Heart right ventricle (tissue), 16 donors: ENCODE measurements around the gene SMCO4. TPM values are rescaled to one million over a fixed set of nuclear protein-coding genes. Genes with fewer than 3 reads are reported as not detected.
A peak's percentile ranks its signal among the peaks of the same experiment; 100 is the strongest.

Experiments
- ATAC-seq, 8 donors: fragments of 200-7000 bp; cut with Tn5 transposase; one replicate each; pipeline ENCODE4 v1.9.1; 2020; ENCODE audit warnings: mild to moderate bottlenecking in 8 of 8, moderate library complexity in 8 of 8, moderate number of reproducible peaks in 1 of 8
- DNase-seq, 2 donors: peaks; one replicate each; pipeline ENCODE4 v3.0.0-alpha.2; 2020
- H3K27ac ChIP-seq, 10 donors: fragments of 200-600 bp; sonication (generic) in 2 of 10; one replicate each; pipeline versions ENCODE4 v1.5.0 to v1.8.0; 2020 to 2022; ENCODE audit warnings: mild to moderate bottlenecking in 3 of 10
- H3K27me3 ChIP-seq, 7 donors: fragments of 200-600 bp; one replicate each; pipeline ENCODE4 v1.8.0; 2021 to 2022; ENCODE audit warnings: mild to moderate bottlenecking in 2 of 7
- H3K36me3 ChIP-seq, 9 donors: fragments of 200-600 bp; sonication (generic) in 1 of 9; one replicate each; pipeline versions ENCODE4 v1.5.0 to v1.8.0; 2020 to 2022; ENCODE audit warnings: mild to moderate bottlenecking in 2 of 9
- H3K4me1 ChIP-seq, 9 donors: fragments of 200-600 bp; sonication (generic) in 1 of 9; one replicate each; pipeline versions ENCODE4 v1.5.0 to v1.8.0; 2020 to 2022; ENCODE audit warnings: mild to moderate bottlenecking in 4 of 9
- H3K4me3 ChIP-seq, 10 donors: fragments of 200-600 bp; sonication (generic) in 2 of 10; one replicate each; pipeline versions ENCODE4 v1.5.0 to v1.8.0; 2020 to 2022; ENCODE audit warnings: mild to moderate bottlenecking in 7 of 10, moderate library complexity in 2 of 10
- H3K9me3 ChIP-seq, 11 donors: fragments of 200-600 bp in 10 of 11; sonication (generic) in 2 of 11; one replicate each; pipeline versions ENCODE4 v1.5.0 to v1.8.0; 2013 to 2022; ENCODE audit warnings: mild to moderate bottlenecking in 2 of 11, control low read depth in 1 of 11, moderate library complexity in 1 of 11
- WGBS, 2 donors: extraction: QIAGEN DNeasy Blood & Tissue Kit; methylation state at CpG; one replicate each; pipeline ENCODE4 v1.1.7; 2013; ENCODE audit warnings: inconsistent platforms in 1 of 2; 5-methylcytosine and 5-hydroxymethylcytosine counted together
- intact Hi-C, 10 donors: fragments of 100-400 bp; cut with DNase I; formaldehyde crosslinking; loops; one replicate each; pipeline versions ENCODE4 v1.11.1 to v1.14.2; 2022
- polyA plus RNA-seq, 2 donors: library from polyadenylated mRNA; stranded (reverse); fragments of 200-250 nt; gene quantifications; one replicate each; pipeline ENCODE4 v1.2.3, GENCODE V29; 2013
- total RNA-seq, 10 donors: library from RNA; stranded (reverse); fragmentation: NEBNext Ultra II Directional in 3 of 10; extraction: Animal tissue kit (Norgen Biotek cat#: 25700) in 3 of 10; gene quantifications; one replicate each; pipeline versions ENCODE4 v1.2.1 to v1.2.4, GENCODE V29; 2021 to 2023
- TF ChIP-seq, protein P1 (sequence below), 9 donors: fragments of 200-600 bp; sonication (generic) in 2 of 9; IDR thresholded peaks; one replicate each; pipeline versions ENCODE4 v1.5.0 to v1.8.0; 2021 to 2022; ENCODE audit warnings: antibody characterized with exemption in 9 of 9, mild to moderate bottlenecking in 5 of 9, moderate library complexity in 1 of 9
- donor health status: Arrhythmogenic right ventricular cardiomyopathy.
- donor health status: ischemic (EF 13 %, LVEDD 7.1; RV severe dilation, severe dysfunction).
- donor health status: healthy with polysubstance abuse.
- donor health status: DM: no; HTN: yes; CAD: no.
- donor health status: DM: no; HTN: no; CAD: no.
- donor health status: ischemic (EF 25% LVEDD 6.9; RV normal size, moderate dysfunction).
- donor health status: ischemic (EF 25% LVEDD 5.7; RV mildly dilated, moderate dysfunction).
- donor health status: healthy.
- donor health status: DM: yes; HTN: yes; CAD: no.
- donor health status: Ischemic cardiomyopathy.
- donor health status: ischemic (EF 35%, LVEDD 5.7; RV mildly dilated, moderate dysfunction).
- donor health status: nonischemic (EF 11% LVEDD 7.7; RV severe dilation, severe dysfunction).
- donor health status: DM: yes; HTN: yes; CAD: no.
- donor health status: PGD.
- donor health status: ischemic (EF 29% LVEDD 5.4; RV normal size, mild dysfunction).
- donor health status: nonischemic (EF 23%, LVEDD 6.1; RV moderate dilation, normal function).

SMCO4 gene
- total and polyA plus RNA-seq, 12 donors: 23.1 to 85.5 (median 44.8) TPM

DNA sequence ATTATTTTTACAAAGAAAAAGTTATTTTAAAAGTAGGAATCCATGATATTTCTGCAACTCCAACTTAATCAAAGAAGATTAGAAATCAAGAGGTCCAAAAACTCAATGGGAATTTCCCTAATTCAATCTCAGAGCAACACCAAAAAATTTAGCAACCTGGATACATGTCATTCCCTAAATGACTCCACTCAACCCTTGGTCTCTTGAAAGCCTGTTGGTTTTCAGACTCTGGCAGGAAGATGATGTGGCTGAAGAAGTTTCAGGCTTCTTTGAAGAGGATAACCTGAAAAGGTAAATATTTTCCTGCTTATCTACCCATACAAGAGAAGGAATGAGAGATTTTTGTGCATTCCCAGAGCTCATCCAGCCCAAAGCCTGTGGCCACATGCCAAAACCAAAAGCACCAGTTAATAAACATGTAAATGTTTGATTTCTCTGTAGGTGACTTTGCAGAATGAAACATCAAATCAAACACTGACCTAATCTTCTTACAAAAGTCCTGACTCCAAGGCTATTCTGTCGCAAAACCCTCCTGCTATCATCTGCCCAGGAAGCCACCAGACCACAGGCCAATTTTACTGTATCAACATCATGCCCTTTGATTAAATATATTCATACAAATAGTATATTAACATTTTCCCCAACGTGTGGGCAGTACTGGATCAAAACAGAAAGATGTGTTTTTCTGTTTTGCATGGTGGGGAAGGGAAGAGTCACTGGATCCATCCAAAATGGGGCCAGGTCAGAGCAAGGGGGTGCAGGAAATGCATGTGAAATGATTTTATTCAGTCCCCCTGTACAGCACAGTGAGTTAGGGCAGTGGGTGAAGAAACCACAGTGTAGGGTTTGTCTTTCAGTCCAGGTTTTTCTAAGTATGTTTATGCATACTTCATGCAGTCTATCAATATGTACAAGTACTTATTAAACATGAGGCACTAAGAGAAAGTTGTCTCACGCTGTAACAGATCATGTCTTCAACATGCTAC is 38.8 kb downstream of the SMCO4 start:
- DNase-seq (no peak), ATAC-seq (no peak)
- Histone ChIP-seq H3K27me3 (no peaks in the 10 kb centered on the region), H3K36me3 (peaks cover 0 to 10% (median 0%) of the 10 kb centered on the region in 9 donors), H3K4me1 (peaks cover 0 to 6% (median 0%) of the 10 kb centered on the region in 9 donors), H3K4me3 (no peak overlapping the region), H3K9me3 (peaks cover 0 to 5% (median 0%) of the 10 kb centered on the region in 11 donors), H3K27ac (no peak overlapping the region)
- intact Hi-C loops: no loop called here
- 86% methylated on average over 3 of the region's 3 CpGs for WGBS, 2 donors
- TF ChIP-seq, protein P1, sequence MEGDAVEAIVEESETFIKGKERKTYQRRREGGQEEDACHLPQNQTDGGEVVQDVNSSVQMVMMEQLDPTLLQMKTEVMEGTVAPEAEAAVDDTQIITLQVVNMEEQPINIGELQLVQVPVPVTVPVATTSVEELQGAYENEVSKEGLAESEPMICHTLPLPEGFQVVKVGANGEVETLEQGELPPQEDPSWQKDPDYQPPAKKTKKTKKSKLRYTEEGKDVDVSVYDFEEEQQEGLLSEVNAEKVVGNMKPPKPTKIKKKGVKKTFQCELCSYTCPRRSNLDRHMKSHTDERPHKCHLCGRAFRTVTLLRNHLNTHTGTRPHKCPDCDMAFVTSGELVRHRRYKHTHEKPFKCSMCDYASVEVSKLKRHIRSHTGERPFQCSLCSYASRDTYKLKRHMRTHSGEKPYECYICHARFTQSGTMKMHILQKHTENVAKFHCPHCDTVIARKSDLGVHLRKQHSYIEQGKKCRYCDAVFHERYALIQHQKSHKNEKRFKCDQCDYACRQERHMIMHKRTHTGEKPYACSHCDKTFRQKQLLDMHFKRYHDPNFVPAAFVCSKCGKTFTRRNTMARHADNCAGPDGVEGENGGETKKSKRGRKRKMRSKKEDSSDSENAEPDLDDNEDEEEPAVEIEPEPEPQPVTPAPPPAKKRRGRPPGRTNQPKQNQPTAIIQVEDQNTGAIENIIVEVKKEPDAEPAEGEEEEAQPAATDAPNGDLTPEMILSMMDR (IDR thresholded peaks at IDR 0.05): no peak

DNA sequence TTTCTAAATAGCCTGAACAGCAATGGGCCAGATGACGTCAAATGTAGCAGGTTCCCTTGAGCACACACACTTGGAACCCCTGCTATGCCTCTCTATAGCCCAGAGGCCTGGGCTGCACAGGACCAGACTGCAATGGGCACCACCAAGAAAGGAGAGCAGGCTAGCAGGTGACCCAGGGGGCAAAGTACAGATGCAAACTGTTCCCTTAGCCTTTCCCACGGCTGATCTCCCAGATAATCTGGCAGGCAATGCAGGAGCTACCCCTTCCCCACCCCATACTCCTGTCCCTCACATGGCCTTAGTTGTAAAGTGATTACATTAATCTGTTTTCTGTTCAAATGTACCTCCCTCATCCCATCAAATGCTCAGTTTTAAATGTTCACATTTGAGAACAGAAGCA is 41.3 kb downstream of the SMCO4 start:
- Histone ChIP-seq H3K9me3 (no peaks in the 10 kb centered on the region), H3K4me1 (peaks cover 0 to 17% (median 0%) of the 10 kb centered on the region in 9 donors), H3K27ac (no peak overlapping the region), H3K4me3 (no peak overlapping the region), H3K27me3 (no peaks in the 10 kb centered on the region), H3K36me3 (peaks cover 0 to 30% (median 0%) of the 10 kb centered on the region in 9 donors)
- ATAC-seq (no peak), DNase-seq (no peak)
- intact Hi-C loops: no loop called here
- TF ChIP-seq, protein P1 (IDR thresholded peaks at IDR 0.05): no peak
- 89 to 95% methylated on average over 2 of the region's 2 CpGs for WGBS, 2 donors

DNA sequence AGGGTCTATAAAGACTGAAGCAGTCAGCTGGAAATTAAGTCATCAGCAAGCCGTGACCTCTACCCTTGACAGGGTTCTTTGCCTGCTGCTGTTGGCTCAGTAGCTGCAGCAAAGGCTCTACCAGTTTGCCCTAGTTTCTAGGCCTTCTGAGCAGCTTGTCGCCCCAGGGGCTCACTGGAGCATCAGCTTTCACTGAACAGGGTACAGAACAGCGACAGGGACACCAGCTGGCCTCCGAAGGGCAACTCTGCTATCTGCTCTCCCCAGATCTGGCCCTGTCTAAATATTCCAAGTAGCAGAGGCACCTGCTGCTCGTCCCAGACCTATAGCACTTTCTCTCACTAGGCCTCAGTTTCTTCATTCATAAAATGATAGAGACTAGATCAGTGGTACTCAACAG is 42.4 kb downstream of the SMCO4 start:
- Histone ChIP-seq H3K9me3 (no peaks in the 10 kb centered on the region), H3K4me1 (peaks cover 0 to 18% (median 0%) of the 10 kb centered on the region in 9 donors), H3K27ac (no peak overlapping the region), H3K4me3 (no peak overlapping the region), H3K27me3 (no peaks in the 10 kb centered on the region), H3K36me3 (peaks cover 0 to 38% (median 0%) of the 10 kb centered on the region in 9 donors)
- TF ChIP-seq, protein P1 (IDR thresholded peaks at IDR 0.05): no peak
- DNase-seq: no peak
- ATAC-seq: peak in 1 of 8 donors; percentile 29
- 82 to 87% methylated on average over 5 of the region's 5 CpGs for WGBS, 2 donors
- intact Hi-C loops: no loop called here

DNA sequence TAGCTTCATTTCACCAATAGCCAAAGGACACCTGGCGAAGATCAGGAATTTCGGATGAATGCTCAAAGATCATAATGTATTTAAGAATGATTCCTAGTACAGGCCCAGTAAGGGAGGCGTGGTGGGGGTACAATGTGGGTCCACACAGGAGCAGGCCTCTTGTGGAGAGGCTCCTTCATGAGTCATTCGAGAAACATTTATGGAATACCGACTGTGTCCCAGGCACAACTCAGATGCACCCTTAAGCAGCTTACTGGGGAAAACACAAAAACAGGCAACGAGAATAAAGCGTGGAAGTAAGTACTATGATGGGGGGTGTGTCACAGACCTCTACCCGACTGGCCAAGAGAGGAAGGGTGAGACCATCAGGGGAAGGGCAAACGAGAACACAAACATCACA is 44.5 kb downstream of the SMCO4 start:
- TF ChIP-seq, protein P1 (IDR thresholded peaks at IDR 0.05): no peak
- 76 to 79% methylated on average over 9 of the region's 9 CpGs for WGBS, 2 donors
- Histone ChIP-seq H3K9me3 (no peaks in the 10 kb centered on the region), H3K4me1 (peaks cover 0 to 18% (median 0%) of the 10 kb centered on the region in 9 donors), H3K4me3 (no peak overlapping the region), H3K27ac (peak overlapping the region in 1 of 10 donors; percentile 3), H3K27me3 (no peaks in the 10 kb centered on the region), H3K36me3 (peaks cover 0 to 43% (median 0%) of the 10 kb centered on the region in 9 donors)
- DNase-seq (no peak), ATAC-seq (no peak)
- intact Hi-C loops: no loop called here
